KOPT-K1 (cell line): ENCODE data around the gene PADI6.

Experiments
- H3K27ac ChIP-seq: fragments of 200-600 bp; sonication (generic); 2 replicates; pipeline ENCODE4 v1.5.1; 2016; ENCODE audit warnings: antibody characterized with exemption, mild to moderate bottlenecking, low read depth, low read length; ENCODE audit not compliant: poor library complexity, severe bottlenecking
- H3K36me3 ChIP-seq: fragments of 200-600 bp; sonication (generic); 2 replicates; pipeline ENCODE4 v1.5.1; 2017; ENCODE audit warnings: antibody characterized with exemption, mild to moderate bottlenecking, low read length, moderate library complexity; ENCODE audit not compliant: insufficient read depth
- H3K9me3 ChIP-seq: fragments of 200-600 bp; sonication (generic); 2 replicates; pipeline ENCODE4 v1.5.1; 2017; ENCODE audit warnings: antibody characterized with exemption, low read length, mild to moderate bottlenecking; ENCODE audit not compliant: insufficient read depth, poor library complexity, severe bottlenecking

PADI6 gene

DNA sequence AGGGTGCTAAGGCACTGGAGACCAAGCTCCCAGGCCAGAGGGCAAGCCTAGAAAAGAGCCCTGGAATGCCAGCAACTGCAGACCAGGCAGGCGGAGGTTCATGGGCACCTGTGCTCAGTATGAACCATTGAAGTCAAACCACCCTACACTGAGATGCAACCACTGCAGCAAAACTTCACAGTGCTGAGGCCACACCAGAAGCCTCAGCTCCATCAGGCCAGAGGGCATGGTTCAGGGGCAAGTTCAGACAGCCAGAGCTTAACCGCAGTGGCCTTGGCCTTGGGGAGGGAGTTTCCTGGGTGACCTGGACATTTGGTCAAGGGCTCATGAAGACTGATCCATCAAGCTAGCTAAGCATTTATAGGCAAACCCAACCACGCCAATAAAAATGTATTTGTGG, 60.4 kb downstream of the PADI6 start:
- H3K27ac ChIP-seq = no peak overlapping the region
- peaks cover 98% of the 10 kb centered on the region for H3K36me3 ChIP-seq
- H3K9me3 ChIP-seq = no peaks in the 10 kb centered on the region

DNA sequence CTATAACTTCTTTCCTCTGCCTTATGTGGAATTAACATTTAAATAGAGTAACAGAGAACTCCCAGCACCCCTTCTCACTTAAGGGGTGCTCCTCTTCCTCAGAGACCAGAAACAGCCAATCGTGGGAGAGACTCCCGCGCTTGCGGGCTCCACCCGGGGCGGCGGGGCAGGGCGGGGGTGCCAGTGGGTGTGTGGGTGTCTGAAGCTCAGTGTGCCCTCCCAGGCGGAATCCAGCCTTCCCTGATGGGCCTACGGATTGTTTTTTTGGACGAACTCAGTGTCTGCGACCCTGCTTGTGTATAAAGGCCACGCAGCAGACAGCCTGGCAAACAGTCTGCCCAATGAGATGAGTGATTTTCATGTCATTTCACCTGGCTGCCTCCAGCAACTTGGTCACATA, 61.3 kb downstream of the PADI6 start:
- no peaks in the 10 kb centered on the region for H3K9me3 ChIP-seq
- H3K27ac ChIP-seq = no peak overlapping the region
- peaks cover 90% of the 10 kb centered on the region for H3K36me3 ChIP-seq

DNA sequence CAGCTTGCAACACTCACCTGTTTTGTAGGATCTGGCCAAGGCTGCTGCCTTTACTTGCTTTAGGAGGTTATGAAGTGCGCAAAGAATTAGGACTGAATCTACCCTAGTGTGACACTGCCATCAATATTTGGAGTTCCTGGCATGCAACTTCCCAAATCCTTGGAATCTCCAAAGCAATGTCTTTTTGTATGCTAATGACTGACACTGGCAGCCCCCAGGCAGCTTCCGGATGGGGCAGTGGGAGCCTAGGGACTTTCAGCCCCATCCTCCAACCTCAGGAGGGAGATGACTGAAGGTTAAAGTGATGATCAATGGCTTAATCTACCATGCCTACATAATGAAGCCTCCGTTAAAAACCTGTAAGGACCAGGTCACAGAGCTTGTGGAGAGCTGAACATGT, 62.0 kb downstream of the PADI6 start:
- H3K27ac ChIP-seq = no peak overlapping the region
- H3K36me3 ChIP-seq = peaks cover 82% of the 10 kb centered on the region
- H3K9me3 ChIP-seq = no peaks in the 10 kb centered on the region

DNA sequence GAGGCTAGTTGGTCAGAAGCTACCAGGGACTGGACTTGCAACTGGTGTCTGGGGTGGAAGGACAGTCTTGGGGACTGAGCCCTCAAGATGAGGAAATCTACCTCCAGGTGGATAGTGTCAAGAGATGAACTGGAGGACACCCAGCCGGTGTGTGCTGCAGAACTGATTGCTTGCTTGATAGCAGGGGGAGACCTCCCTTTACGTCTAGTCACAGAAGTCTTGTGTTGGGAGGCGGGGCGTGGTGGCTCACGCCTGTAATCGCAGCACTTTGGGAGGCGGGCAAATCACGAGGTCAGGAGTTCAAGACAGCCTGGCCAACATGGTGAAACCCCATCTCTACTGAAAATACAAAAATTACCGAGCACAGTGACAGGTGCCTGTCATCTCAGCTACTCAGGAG, 62.6 kb downstream of the PADI6 start:
- Histone ChIP-seq H3K36me3 (peaks cover 76% of the 10 kb centered on the region), H3K9me3 (no peaks in the 10 kb centered on the region), H3K27ac (no peak overlapping the region)

DNA sequence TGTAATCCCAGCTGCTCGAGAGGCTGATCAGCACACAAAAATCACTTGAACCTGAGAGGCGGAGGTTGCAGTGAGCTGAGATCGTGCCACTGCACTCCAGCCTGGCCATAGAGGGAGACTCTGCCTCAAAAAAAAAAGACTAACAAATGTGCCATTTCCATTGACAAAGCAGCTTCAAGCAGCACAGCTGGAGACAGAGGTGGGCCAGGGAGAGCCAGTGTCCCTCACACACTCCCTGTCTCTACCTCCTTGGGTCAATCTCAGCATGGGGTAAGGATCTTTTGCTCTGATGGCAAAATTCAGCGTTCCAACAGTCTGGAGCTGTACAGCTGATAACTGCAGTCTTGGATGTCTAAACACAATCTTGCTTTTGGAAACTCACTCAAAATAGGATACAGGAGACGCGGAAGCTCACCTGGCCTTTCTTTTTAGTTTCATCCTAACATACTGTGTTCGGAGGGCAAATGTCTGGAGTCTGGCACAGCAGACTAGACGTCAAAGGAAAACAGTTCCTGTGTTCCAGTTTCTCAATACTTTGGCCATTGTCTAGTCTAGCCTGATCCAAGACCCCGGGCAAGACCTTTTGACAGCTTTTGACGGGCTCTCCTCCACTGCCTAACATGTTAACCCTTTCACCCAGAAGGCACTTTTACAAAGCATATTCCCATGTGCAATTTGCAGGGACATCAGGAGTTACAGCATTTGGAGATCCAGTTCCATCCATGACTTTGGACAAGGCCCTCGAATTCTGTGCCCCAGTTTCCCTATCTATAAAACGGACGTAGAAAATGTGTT, 64.6 kb downstream of the PADI6 start:
- Histone ChIP-seq H3K27ac (peak overlapping the region; percentile 87), H3K9me3 (no peaks in the 10 kb centered on the region), H3K36me3 (peaks cover 58% of the 10 kb centered on the region)

DNA sequence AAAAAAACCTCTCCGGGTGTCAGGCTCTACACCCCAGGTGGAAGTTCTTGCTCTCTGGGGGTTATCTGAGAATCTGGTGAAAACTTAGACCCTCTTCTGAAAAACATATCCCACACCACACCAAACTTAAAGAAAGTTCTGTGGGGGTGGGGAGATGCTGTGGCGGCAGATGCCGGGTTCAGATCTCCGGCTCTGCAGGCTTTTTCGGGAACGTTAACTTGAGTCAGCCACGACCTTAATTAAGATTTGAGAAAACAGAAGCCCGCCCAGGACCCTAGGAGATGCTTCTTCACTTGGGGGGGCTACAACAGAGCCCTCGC, 65.2 kb downstream of the PADI6 start:
- H3K36me3 ChIP-seq = peaks cover 52% of the 10 kb centered on the region
- no peaks in the 10 kb centered on the region for H3K9me3 ChIP-seq
- H3K27ac ChIP-seq = peak overlapping the region; percentile 87

DNA sequence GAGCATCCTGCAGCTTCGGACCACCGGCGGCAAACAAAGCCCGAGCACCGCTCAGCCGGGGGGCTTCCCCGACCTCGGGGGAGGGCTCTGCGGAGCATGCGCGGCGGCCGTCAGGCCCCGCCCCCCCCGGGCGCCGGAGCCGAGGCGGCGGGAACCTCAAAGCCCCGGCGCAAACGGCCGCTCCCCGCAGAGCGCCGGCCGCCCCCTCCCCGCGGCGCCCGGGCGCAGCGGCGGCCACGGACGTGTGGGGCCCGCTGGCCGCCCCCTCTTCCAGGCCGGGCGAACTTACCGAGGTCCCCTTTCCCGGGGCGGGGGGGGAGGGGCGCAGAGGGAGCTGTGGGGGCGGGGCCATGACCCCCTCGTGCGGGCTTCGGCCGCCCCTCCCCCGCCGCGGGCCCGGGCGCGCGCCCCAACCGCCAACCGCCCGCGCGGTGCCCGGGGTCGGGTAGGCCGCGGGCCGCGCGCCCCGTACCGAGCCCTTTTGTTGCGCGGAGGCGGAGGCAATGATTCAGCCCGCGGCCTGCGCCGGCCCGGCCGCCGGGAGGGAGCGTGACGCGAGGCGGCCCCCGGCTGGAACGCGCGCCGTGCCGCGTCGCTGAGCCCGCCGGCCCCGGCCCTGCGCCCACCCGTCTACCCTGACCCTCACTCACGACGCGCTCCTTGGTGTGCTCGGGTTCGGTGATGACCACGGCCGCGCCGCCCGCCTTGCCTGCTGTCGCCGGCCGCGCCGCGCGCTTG, 65.8 kb downstream of the PADI6 start:
- peak overlapping the region; percentile 87 for H3K27ac ChIP-seq
- H3K9me3 ChIP-seq = no peaks in the 10 kb centered on the region
- H3K36me3 ChIP-seq = peaks cover 46% of the 10 kb centered on the region

DNA sequence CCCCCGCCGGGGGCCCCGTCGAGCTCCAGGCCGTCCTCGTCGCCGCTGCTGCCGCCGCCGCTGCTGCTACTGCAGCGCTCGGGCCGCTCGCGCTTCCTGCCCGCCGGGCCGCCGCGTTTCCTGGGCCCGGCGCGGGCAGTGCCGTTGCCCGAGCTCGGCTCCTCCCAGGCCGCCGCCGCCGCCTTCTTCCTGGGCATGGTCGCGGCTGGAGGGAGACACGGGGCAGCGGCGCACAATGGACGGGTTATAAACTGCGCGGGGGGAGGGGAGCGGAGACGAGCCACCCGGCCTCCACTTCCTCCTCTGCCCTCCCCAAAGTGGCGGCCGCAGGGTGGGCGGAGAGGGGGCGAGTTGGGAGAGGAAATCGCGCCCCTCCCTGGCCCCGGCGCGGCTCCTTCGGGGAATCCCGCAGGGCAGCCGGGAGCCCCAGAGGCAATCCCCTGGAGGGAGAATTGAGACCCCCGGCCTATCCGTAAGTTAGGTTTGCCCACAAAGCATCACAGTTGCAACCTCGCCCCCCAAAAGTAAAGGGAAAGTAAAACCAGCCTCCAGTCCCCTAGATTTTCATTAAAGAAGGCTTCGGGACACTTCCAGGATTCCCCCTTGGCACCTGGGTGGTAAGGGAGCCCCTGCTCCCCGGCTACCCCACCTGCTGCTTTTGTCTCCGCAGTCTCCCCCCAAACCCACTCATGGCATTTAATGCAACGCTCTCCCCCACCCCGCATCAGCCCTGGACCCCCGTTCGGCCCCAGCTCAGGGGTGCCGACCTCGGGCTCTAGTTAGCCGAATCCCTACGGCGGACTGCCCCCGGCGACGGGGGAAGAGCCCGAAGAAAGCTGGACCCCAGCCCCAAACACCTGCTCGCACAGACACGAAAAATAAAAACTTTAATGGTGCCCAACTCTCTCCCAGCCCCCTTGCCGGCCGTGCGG, 66.6 kb downstream of the PADI6 start:
- no peaks in the 10 kb centered on the region for H3K9me3 ChIP-seq
- H3K27ac ChIP-seq = peak overlapping the region; percentile 87
- H3K36me3 ChIP-seq = peaks cover 38% of the 10 kb centered on the region

DNA sequence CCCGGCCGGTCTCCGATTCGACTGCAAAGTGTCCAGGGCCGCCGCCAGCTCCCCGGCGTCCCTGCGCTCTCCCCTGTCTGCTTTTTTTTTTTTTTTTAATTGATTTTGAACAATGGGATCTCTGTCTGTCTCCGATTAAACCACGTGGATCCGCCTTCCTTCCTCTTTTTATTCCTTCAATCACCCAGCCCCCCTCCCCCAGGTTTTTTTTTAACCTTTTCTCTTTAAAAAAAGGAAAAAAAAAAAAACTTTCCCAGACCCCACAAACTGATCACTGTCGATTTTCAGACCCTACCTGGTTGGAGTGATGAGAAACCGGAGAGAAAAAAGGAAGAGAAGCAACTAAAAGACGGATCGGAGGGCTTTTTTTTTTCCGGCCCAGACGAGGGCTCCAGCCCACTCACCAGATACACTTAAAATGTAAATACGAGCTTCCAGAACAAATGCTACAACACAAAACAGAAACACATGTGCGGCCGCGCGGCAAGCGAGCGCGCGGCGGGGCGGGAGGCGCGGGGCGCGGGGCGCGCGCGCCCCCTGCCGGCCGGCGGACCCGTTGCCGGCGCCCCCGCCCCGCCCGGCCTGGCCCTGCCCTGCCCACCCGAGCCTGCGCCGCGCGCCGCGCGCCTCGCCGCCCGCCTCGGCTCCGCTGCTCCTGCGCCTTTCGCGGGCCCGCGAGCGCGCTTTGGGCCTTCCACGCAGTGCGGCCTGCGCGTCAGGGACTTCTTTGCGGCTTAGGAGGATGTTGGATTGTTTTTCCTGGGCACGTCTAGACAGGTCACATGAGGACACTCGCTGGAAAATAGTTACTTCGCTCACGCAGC, 67.5 kb downstream of the PADI6 start, which contains the start of gene RCC2:
RCC2 (minus strand) TSS at position 428 of the 824 bp plus-strand sequence. CDS start 1,163 bp downstream, outside the sequence.
- Histone ChIP-seq H3K9me3 (no peaks in the 10 kb centered on the region), H3K36me3 (peaks cover 29% of the 10 kb centered on the region), H3K27ac (peak within 1 kb of the TSS; percentile 87)

DNA sequence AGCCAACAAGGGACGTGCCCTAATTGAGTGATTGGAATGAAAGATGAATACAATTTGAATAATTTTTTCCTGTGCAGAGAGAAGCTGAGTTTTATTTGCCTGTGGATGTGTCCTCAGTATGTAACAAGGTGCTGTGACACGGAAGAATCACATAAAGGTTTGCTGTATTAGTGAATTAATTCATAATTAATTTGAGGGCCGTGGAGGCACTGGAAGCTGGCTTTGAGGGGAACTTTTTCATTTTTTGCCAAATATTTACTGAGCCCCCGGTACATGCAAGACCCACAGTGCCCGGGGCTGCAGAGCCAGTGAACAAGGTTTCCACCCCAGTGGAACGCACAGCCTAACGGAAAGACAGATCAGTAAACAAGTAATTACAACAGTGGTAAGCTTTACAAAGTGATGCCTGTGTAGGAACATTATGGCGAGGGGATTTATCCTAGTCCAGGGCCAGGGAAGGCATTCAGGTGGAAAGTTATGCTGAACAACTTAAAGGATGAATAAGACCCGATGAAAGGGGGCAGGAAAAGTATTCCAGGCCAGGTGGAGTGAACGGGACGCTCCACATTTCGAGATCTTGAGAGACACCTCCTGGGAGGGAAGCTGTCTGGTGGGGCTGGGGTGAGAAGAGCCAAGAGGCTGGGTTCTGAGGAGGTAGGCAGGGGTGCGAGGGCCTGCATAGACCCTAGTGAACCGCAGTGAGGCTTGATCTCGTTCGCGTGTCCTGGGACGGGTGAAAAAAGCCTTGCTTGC, 68.3 kb downstream of the PADI6 start:
- Histone ChIP-seq H3K9me3 (no peaks in the 10 kb centered on the region), H3K27ac (peak overlapping the region; percentile 51), H3K36me3 (peaks cover 21% of the 10 kb centered on the region)

DNA sequence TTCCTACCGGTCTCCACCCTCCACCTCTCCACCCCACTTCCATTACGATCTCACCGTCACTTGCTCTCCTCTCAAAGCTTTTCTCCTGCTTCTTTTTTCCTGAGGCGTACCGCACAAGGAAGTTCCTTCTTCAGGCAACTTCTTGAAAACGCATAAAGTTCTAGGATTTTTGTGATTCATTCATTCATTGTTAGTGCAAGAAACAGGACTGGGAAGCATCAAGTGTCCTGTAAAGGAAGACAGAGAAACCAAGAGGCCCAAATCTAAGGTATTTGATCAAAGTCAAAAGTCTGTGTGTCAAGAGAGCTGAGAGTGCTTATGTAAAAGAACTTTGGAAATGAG, 68.8 kb downstream of the PADI6 start:
- Histone ChIP-seq H3K27ac (no peak overlapping the region), H3K36me3 (peaks cover 16% of the 10 kb centered on the region), H3K9me3 (no peaks in the 10 kb centered on the region)

DNA sequence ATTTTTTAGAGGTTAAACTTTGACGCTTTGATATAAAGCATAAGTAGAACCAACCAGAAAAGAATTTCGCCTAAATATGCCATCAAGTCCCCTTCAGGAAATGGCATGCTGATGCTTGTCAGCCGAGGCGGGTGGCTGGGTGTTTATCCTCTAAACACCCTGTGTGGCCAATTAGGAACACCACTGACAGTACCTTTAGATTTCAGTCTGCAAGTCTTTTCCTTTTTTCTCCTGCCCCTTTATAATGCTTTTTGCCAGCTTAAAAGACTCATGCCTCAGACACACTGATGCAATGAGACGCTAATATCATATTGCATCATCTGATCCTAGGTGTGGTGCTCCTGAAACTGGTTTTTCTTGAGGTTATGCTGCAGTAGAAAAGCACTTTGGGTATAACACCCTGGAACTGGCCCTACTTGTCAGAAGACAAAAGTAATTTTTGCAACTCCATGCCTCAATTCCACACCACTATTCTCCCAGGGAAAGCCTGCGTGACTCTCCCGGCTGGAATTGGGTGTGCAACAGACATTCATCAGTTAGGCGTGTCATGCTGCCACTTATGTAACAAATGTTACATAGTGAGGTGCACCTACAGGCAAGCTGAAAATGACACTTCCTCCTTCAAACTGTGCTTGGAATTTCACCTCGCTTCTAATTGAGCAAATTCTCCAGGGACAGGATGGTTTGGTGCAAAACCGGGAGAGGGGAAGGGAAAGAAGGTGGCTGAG, 69.4 kb downstream of the PADI6 start:
- H3K9me3 ChIP-seq = no peaks in the 10 kb centered on the region
- H3K27ac ChIP-seq = no peak overlapping the region
- H3K36me3 ChIP-seq = peaks cover 10% of the 10 kb centered on the region

DNA sequence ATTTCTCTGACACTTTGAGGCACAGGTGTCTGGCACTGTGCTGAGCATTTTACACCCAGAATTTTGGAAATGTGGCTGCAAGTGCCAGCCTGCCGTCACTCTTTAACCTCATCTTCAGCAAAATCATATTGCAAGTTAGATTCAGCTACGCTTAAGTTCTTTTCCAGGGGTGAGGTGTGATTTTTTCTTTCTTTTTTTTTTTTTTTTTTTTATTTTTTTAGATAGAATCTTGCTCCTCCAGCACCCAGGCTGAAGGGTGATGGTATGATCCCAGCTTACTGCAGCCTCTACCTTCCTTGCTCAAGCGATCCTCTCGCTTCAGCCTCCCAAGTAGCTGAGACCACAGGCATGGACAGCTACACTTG, 70.0 kb downstream of the PADI6 start:
- Histone ChIP-seq H3K9me3 (no peaks in the 10 kb centered on the region), H3K27ac (no peak overlapping the region), H3K36me3 (peaks cover 4% of the 10 kb centered on the region)
